ENCODE results near the gene CNGB1.

- TF ChIP-seq CTCF (conservative IDR thresholded peaks at IDR 0.05 in 1 of 2, IDR thresholded peaks at IDR 0.05 in 1 of 2; ENCODE audit: low read depth in 1 of 2, low read length in 2 of 2) (no peak), EZH2 (IDR thresholded peaks at IDR 0.05; ENCODE audit: low read length, missing control alignments) (no peak)
These were observed 88.1 kb downstream of the CNGB1 start for GRCh38 chr16:57882792-57883191.

Measured in fibroblast of lung (primary cell).